ENCODE data around the gene SYK. TPM values are rescaled to one million over a fixed set of nuclear protein-coding genes. Genes with fewer than 3 reads are reported as not detected.

The SYK gene
- total RNA-seq, 1 donor = not detected

- peak; percentile 10 for DNase-seq (ENCODE audit: low read depth)
- TF ChIP-seq CTCF (IDR thresholded peaks at IDR 0.05; ENCODE audit: insufficient read depth, low read length) = no peak
- no peak overlapping the region for H3K4me3 ChIP-seq (ENCODE audit: low read depth, low read length)
These were observed 69.8 kb downstream of the SYK start for GRCh38 chr9:90871327-90871935.

- no peak overlapping the region for H3K4me3 ChIP-seq (ENCODE audit: low read depth, low read length)
- DNase-seq (ENCODE audit: low read depth) = no peak
- no peak for TF ChIP-seq CTCF (IDR thresholded peaks at IDR 0.05; ENCODE audit: insufficient read depth, low read length)
These were observed 71.2 kb downstream of the SYK start for GRCh38 chr9:90872835-90873294.

GRCh38 chr9:90873422-90873821 is 71.8 kb downstream of the SYK start:
- no peak for TF ChIP-seq CTCF (IDR thresholded peaks at IDR 0.05; ENCODE audit: insufficient read depth, low read length)
- no peak for DNase-seq (ENCODE audit: low read depth)
- H3K4me3 ChIP-seq (ENCODE audit: low read depth, low read length) = no peak overlapping the region

GRCh38 chr9:90874194-90874593 is 72.6 kb downstream of the SYK start:
- DNase-seq (ENCODE audit: low read depth) = no peak
- H3K4me3 ChIP-seq (ENCODE audit: low read depth, low read length) = no peak overlapping the region
- TF ChIP-seq CTCF (IDR thresholded peaks at IDR 0.05; ENCODE audit: insufficient read depth, low read length) = peak; percentile 17

- no peak overlapping the region for H3K4me3 ChIP-seq (ENCODE audit: low read depth, low read length)
- TF ChIP-seq CTCF (IDR thresholded peaks at IDR 0.05; ENCODE audit: insufficient read depth, low read length) = no peak
- no peak for DNase-seq (ENCODE audit: low read depth)
These were observed 76.9 kb downstream of the SYK start for GRCh38 chr9:90878562-90878961.

GRCh38 chr9:90880066-90880465 is 78.4 kb downstream of the SYK start:
- no peak for TF ChIP-seq CTCF (IDR thresholded peaks at IDR 0.05; ENCODE audit: insufficient read depth, low read length)
- no peak for DNase-seq (ENCODE audit: low read depth)

GRCh38 chr9:90880669-90881068 is 79.0 kb downstream of the SYK start:
- TF ChIP-seq CTCF (IDR thresholded peaks at IDR 0.05; ENCODE audit: insufficient read depth, low read length) = no peak
- no peak overlapping the region for H3K4me3 ChIP-seq (ENCODE audit: low read depth, low read length)
- DNase-seq (ENCODE audit: low read depth) = no peak

More at GRCh38 chr9:90880066-90880465, 78.4 kb downstream of the SYK start:
- H3K4me3 ChIP-seq (ENCODE audit: low read depth, low read length) = no peak overlapping the region

All from fibroblast of the aortic adventitia (primary cell).